Keratinocyte (primary cell): ENCODE results near the gene ADRM1. TPM values are rescaled to one million over a fixed set of nuclear protein-coding genes. Genes with fewer than 3 reads are reported as not detected.

ENCODE experiments used
- DNase-seq: peaks from one replicate; pipeline ENCODE4 v3.0.0-alpha.2; 2011; ENCODE audit warnings: low read depth, missing footprints, low spot score
- FAIRE-seq: peaks from 2 replicates; lab custom pipeline; 2011; peaks lifted over from hg19 to GRCh38; lab: Jason Lieb, UNC
- H2AFZ ChIP-seq: 2 replicates; pipeline ENCODE4 v1.6.0; 2012; ENCODE audit warnings: low read length, control low read depth, inconsistent platforms; ENCODE audit not compliant: control insufficient read depth
- H3K27ac ChIP-seq: 2 replicates; pipeline ENCODE4 v1.5.1; 2011; ENCODE audit warnings: low read length; ENCODE audit not compliant: control insufficient read depth, insufficient read depth
- H3K27me3 ChIP-seq: 3 replicates; pipeline ENCODE4 v1.6.0; 2011; ENCODE audit warnings: low read length; ENCODE audit not compliant: control insufficient read depth, insufficient read depth; ENCODE audit errors: extremely low read depth
- H3K36me3 ChIP-seq, 2 experiments: 2 replicates in 1 of 2; 3 replicates in 1 of 2; pipeline ENCODE4 v1.5.1; 2011; ENCODE audit warnings: low read length in 2 of 2, mild to moderate bottlenecking in 1 of 2; ENCODE audit not compliant: control insufficient read depth in 2 of 2, insufficient read depth in 2 of 2; ENCODE audit errors: extremely low read depth in 1 of 2
- H3K4me1 ChIP-seq: 3 replicates; pipeline ENCODE4 v1.5.1; 2011; ENCODE audit warnings: low read length; ENCODE audit not compliant: control insufficient read depth, insufficient read depth; ENCODE audit errors: extremely low read depth
- H3K4me2 ChIP-seq: 3 replicates; pipeline ENCODE4 v1.6.0; 2011; ENCODE audit warnings: low read depth, low read length; ENCODE audit not compliant: control insufficient read depth, insufficient read depth; ENCODE audit errors: extremely low read depth
- H3K4me3 ChIP-seq, 3 experiments: fragments of 200-600 bp in 1 of 3; sonication (generic) in 1 of 3; 2 replicates in 2 of 3; 3 replicates in 1 of 3; pipeline ENCODE4 v1.5.1; 2011 to 2016; ENCODE audit warnings: low read length in 3 of 3, mild to moderate bottlenecking in 3 of 3, control low read depth in 2 of 3, inconsistent platforms in 1 of 3, low read depth in 1 of 3, mixed read lengths in 1 of 3, mixed run types in 1 of 3, moderate library complexity in 1 of 3; ENCODE audit not compliant: control insufficient read depth in 2 of 3, insufficient read depth in 2 of 3; ENCODE audit errors: extremely low read depth in 1 of 3
- H3K79me2 ChIP-seq: 2 replicates; pipeline ENCODE4 v1.6.0; 2012; ENCODE audit warnings: low read length; ENCODE audit not compliant: control insufficient read depth, insufficient read depth
- H3K9ac ChIP-seq: 3 replicates; pipeline ENCODE4 v1.6.0; 2011; ENCODE audit warnings: low read length; ENCODE audit not compliant: control insufficient read depth, insufficient read depth; ENCODE audit errors: extremely low read depth
- H3K9me1 ChIP-seq: 3 replicates; pipeline ENCODE4 v1.6.0; 2011; ENCODE audit warnings: low read length; ENCODE audit not compliant: control insufficient read depth, insufficient read depth; ENCODE audit errors: extremely low read depth
- H3K9me3 ChIP-seq: 2 replicates; pipeline ENCODE4 v1.5.1; 2012; ENCODE audit warnings: low read depth, low read length; ENCODE audit not compliant: control insufficient read depth
- H4K20me1 ChIP-seq: 3 replicates; pipeline ENCODE4 v1.6.0; 2011; ENCODE audit warnings: low read length; ENCODE audit not compliant: control insufficient read depth, insufficient read depth; ENCODE audit errors: extremely low read depth
- CTCF ChIP-seq, 3 experiments: IDR thresholded peaks in 1 of 3; conservative IDR thresholded peaks in 1 of 3; optimal IDR thresholded peaks in 1 of 3; 2 replicates in 2 of 3; 3 replicates in 1 of 3; pipeline versions ENCODE3 to v1.5.1; 2011; ENCODE audit warnings: low read length in 3 of 3, mild to moderate bottlenecking in 3 of 3, moderate library complexity in 2 of 3, control low read depth in 1 of 3, inconsistent platforms in 1 of 3; ENCODE audit not compliant: insufficient read depth in 2 of 3; ENCODE audit errors: extremely low read depth in 1 of 3
- EZH2 ChIP-seq: IDR thresholded peaks from one replicate; pipeline ENCODE4 v1.6.1; 2012; ENCODE audit warnings: inconsistent platforms, mild to moderate bottlenecking, low read length, moderate library complexity
- dilution Hi-C: fragments of 300-500 bp; cut with MboI; formaldehyde crosslinking; loops from one replicate; pipeline ENCODE4 v1.7.0; 2020; ENCODE audit warnings: low sequenced_read_pairs; ENCODE audit not compliant: extremely low pct_ligation_motif_present
- polyA plus RNA-seq, 5 experiments: library from polyadenylated mRNA; depleted of rRNA in 3 of 5; stranded (reverse) in 3 of 5; stranded (forward) in 1 of 5; unstranded in 1 of 5; fragments of >200 nt; gene quantifications; 1 replicate in 1 of 5; 2 replicates in 3 of 5; 3 replicates in 1 of 5; pipeline versions ENCODE4 v1.2.1 to v1.2.3, GENCODE V29; 2011 to 2012; ENCODE audit warnings: missing spikeins in 2 of 5, low read depth in 1 of 5, low replicate concordance in 1 of 5

ADRM1 gene
- polyA plus RNA-seq, 1 donor (not counting 4 experiments of a cell fraction or from before 2014, with no cell fraction given), result 91.4 TPM

GRCh38 chr20:62332989-62333819, 30.4 kb downstream of the ADRM1 start:
- H3K36me3 ChIP-seq, result peaks cover 48 to 60% of the 10 kb centered on the region in 2 experiments
- H3K4me1 ChIP-seq, result no peaks in the 10 kb centered on the region
- FAIRE-seq (no peak), DNase-seq (no peak)
- no peaks in the 10 kb centered on the region for H3K27me3 ChIP-seq
- no peaks in the 10 kb centered on the region for H3K9me1 ChIP-seq
- TF ChIP-seq CTCF (optimal IDR thresholded peaks at IDR 0.05 in 1 of 3, IDR thresholded peaks at IDR 0.05 in 1 of 3, conservative IDR thresholded peaks at IDR 0.05 in 1 of 3; ENCODE audit: extremely low read depth in 1 of 3, insufficient read depth in 2 of 3, low read length in 3 of 3) (no peak), EZH2 (no peak)
- H3K9ac ChIP-seq, result no peak overlapping the region
- no peak overlapping the region for H3K27ac ChIP-seq
- H2AFZ ChIP-seq, result no peak overlapping the region
- dilution Hi-C loops, result no loop called here
- no peak overlapping the region for H3K4me3 ChIP-seq
- no peaks in the 10 kb centered on the region for H4K20me1 ChIP-seq
- peaks cover 2% of the 10 kb centered on the region for H3K79me2 ChIP-seq
- no peaks in the 10 kb centered on the region for H3K9me3 ChIP-seq
- no peak overlapping the region for H3K4me2 ChIP-seq

GRCh38 chr20:62333820-62334595, 31.2 kb downstream of the ADRM1 start:
- Histone ChIP-seq H3K4me2 (no peak overlapping the region), H3K4me3 (no peak overlapping the region), H3K27ac (no peak overlapping the region), H3K4me1 (no peaks in the 10 kb centered on the region), H3K36me3 (peaks cover 45 to 58% of the 10 kb centered on the region in 2 experiments), H3K9ac (no peak overlapping the region), H3K79me2 (peaks cover 2% of the 10 kb centered on the region), H3K9me1 (no peaks in the 10 kb centered on the region), H3K27me3 (no peaks in the 10 kb centered on the region), H2AFZ (no peak overlapping the region), H4K20me1 (no peaks in the 10 kb centered on the region), H3K9me3 (no peaks in the 10 kb centered on the region)
- DNase-seq, result no peak
- TF ChIP-seq EZH2 (no peak), CTCF (optimal IDR thresholded peaks at IDR 0.05 in 1 of 3, IDR thresholded peaks at IDR 0.05 in 1 of 3, conservative IDR thresholded peaks at IDR 0.05 in 1 of 3; ENCODE audit: extremely low read depth in 1 of 3, insufficient read depth in 2 of 3, low read length in 3 of 3) (no peak)
- dilution Hi-C loops, result no loop called here
- no peak for FAIRE-seq
